Stimulated activated CD8-positive, alpha-beta memory T cell treated with anti-CD3 and anti-CD28 coated beads, Interleukin-15, amount 100 ng/mL, for 48 hours (primary cell): ENCODE data around the gene TP63.
"Not testable (repeated sequence)": the region's sequence is repeated elsewhere in the genome, so short reads cannot be mapped to it uniquely, and the experiment has no call there.

Experiments
- DNase-seq, 2 donors: peaks; one replicate each; pipeline ENCODE4 v3.0.0-alpha.2; 2020; ENCODE audit warnings: low read depth in 2 of 2

The TP63 gene

DNA sequence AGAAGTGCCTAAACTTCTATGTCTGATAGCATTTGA is at the start of gene TP63:
Gene TP63 (plus strand): TSS at position 17 of the 36 bp plus-strand sequence. CDS start 127 bp downstream, outside the sequence.
- no peak for DNase-seq

DNA sequence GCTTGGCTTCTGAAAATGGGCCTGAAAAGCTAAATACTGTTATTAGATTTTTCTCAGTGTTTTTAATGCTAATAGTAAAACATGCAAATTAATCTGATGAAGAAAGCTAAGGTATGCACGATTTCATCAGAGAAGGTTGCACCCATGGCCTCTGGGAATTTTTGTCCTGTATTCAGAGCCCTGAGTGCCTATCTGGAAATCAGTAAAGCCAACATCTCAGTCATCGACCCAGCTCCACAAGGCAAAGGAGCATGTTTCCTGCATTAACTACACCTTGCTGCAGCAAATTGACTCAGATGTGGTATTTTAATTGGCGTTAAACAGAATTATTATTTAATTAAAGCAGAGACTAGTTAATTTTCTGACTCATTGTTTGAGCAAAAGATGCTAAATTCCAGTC is 49.0 kb upstream of the TP63 start:
- DNase-seq = no peak

DNA sequence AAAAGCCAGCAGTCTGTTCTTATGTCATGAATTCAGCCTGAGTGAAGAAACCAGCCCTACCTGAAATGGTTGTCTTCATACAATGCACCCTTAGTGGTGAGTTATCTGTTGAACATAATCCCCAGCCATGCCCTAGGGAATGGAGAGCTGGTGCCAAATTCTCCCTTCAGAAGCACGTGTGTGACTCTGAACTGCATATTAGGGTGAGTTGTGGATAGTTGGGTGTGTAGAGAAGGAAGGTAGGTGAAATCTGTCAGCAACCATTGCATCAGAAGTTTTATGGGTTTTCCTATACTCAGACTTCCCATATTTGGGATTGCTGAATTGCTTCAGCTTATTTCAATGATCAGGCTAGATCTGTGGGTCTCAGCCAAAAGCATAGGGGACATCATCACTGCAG is 46.5 kb upstream of the TP63 start:
- no peak for DNase-seq

DNA sequence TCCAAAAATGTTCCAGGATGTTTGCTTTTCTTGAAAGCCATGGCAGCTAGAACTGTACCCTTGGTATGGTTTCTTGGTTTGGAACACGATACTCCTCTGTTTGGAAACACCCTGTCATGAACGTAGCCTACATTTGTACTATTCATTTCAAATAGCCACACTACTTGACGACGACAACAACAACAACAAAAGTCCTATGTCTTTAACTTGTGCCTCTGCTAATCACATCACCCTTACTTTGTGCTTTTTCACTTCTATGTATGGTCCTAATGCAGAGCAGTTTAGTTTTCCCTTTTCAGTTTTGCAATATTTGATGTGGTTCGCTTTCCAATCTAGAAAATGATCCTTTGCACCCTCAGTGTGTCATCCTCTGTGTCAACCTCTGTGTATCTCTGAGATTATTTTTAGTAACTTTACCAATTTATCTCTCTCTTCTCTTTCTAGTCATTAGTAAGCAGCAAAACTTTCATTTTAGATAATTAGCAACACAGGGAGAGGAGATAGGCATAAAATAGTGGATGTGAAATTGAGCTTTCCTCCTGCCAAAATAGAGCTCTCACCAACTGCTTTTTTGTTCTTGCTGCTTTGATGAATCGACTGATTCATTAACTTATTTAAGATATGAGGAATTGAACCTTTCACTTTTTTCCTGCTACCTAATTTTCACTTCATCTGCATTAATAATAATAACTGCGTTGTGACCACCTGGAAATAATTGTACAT is 44.1 kb upstream of the TP63 start:
- DNase-seq = no peak

DNA sequence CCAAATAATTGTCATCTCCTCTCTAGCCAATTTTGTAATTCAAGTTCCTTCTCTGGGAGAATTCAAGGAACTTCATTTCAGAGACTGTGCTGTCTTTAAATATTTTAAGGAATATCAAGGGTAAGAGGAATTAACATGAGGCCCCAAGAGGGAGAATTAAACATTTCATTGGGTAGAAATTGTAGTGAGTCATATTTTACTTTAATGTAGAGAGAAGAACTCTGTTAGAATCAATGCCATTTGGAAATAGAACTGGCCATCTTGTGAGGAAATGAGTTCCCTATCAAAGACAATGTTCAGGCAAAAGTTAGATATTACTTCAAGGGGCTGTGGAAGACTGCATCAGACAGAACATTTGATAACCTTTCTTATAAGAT is 43.5 kb upstream of the TP63 start:
- DNase-seq = no peak

DNA sequence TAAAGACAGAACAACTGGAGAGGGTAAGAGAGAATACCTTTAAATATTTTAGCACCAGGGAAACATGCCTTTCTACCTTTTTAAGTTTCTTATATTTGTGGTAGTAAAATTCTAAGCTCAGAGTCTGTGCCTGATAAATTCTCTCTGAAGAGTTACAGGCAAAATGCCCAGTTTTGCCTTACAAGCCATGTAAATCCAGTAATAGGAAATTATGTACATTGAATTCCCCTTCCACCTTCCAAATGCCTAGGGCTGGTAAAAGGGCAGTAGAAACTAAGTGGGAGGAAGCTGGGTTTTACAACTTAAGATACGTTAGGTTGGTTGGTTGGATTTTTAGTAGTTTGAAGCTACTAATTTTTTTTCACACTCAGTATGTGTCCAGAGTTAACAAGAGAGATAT is 43.1 kb upstream of the TP63 start:
- no peak for DNase-seq

DNA sequence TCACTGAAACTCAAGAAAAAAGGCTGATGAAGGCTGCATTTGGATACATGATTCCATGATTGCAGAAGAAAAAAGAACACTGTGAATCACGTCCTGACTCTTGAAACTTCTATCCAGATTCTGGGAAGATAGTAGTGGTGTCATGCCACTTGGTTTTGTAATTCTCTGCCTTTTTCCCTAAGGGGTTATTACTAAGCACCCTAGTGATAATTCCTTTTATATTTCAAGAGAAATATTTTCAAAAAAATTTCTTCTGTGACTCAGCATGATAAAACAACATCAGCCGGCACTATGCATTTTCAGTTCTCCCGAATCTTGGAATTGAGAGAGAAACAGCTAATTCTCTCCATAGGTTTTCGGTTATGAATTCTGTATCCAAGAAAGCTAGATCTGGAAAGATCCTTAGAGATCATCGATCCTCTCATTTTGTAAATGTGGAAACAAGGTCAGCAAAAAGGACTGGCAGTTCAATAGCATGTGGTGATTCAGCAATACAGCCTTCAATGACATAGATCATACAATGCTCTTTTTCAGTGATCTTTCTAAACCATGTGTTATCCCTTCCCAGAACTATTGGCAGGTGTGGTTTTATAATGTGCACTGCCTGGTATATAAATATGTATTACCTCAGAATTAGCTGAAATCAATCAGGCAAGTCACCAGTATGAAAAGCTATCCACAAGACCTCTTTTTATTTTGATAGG is 42.6 kb upstream of the TP63 start:
- no peak for DNase-seq

DNA sequence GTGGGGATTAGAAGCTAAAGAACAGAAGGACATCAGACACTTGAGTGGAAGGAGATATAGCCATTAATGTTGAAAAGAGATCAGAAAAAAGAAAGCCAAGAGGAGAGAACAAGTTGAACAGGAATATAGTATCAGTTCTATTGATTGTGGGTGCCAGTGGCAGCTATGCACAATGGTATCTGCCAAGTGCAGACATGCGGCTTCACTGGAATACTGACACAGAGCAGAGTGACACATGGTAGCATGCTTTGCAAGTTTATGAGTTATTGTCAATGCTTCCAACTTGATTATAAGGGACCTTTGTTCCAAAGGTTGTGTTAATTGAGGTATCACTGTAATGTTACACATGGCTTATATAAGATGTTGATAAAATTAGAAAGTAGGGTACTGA is 42.0 kb upstream of the TP63 start:
- DNase-seq = no peak

DNA sequence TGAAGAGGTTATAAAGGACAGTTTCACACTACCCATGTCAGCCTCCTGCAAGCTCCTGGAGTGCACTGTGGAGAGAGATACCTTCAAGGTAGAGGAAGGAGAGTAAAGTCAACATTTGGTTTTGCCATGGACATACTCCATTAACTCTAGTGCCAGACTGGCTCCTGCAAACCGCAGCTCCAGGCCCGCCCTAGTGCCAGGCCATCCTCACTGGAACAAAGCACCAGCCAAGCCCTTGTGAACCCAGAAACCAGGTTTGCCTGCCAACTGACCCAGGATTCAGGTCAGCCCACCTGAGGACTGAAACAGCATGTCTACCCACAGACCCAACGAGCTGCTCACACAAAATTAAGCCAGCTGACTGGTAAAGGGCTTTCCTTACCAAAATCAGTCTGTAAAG is 41.0 kb upstream of the TP63 start:
- no peak for DNase-seq

DNA sequence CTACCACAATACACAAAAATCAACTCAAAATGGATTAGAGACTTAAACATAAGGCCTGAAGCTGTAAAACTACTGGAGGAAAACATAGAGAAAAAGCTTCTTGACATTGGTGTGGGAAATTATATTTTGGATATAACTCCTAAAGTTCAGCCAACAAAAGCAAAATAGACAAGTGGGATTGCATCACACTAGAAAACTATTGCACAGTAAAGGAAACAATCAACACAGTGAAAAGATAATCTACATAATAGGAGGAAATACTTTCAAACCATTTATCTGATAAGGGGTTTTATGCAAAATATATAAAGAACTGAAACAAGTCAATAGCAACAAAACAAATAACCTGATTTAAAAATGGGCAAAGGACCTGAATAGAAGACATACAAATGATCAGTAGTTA is 37.6 kb upstream of the TP63 start:
- no peak for DNase-seq

DNA sequence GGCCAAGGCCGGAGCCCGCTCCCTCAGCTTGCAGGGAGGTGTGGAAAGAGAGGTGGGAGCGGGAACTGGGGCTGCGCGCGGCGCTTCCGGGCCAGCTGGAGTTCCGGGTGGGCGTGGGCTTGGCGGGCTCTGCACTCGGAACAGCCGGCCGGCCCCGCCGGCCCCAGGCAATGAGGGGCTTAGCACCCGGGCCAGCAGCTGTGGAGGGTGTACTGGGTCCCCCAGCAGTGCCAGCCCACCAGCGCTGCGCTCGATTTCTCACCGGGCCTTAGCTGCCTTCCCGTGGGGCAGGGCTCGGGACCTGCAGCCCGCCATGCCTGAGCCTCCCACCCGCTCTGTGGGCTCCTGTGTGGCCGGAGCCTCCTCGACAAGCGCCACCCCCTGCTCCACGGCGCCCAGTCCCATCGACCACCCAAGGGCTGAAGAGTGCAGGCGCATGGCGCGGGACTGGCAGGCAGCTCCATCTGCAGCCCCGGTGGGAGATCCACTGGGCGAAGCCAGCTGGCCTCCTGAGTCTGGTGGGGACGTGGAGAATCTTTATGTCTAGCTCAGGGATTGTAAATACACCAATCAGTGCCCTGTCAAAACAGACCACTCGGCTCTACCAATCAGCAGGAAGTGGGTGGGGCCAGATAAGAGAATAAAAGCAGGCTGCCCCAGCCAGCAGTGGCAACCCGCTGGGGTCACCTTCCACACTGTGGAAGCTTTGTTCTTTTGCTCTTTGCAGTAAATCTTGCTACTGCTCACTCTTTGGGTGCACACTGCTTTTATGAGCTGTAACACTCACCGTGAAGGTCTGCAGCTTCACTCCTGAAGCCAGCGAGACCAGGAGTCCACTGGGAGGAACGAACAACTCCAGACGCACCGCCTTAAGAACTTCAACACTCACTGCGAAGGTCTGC is 34.9 kb upstream of the TP63 start:
- not testable (repeated sequence) for DNase-seq

DNA sequence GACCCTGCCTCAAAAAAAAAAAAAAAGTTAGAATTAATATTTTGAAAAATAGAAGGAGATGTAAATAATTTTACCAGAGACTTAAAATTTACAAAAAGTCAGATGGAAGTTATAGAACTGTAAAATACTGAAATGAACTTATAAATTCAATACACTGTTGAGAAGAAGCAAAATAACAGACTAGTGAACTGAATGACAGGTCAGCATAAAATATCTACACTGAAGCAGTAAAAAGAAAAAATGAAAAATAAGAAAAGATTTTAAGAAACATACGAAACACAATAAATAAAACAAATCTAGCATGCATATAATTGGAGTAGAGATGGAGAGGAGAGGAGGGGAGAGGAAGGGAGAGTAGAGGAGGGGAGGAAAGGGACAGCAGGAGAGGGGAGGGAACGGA is 33.3 kb upstream of the TP63 start:
- DNase-seq = no peak

DNA sequence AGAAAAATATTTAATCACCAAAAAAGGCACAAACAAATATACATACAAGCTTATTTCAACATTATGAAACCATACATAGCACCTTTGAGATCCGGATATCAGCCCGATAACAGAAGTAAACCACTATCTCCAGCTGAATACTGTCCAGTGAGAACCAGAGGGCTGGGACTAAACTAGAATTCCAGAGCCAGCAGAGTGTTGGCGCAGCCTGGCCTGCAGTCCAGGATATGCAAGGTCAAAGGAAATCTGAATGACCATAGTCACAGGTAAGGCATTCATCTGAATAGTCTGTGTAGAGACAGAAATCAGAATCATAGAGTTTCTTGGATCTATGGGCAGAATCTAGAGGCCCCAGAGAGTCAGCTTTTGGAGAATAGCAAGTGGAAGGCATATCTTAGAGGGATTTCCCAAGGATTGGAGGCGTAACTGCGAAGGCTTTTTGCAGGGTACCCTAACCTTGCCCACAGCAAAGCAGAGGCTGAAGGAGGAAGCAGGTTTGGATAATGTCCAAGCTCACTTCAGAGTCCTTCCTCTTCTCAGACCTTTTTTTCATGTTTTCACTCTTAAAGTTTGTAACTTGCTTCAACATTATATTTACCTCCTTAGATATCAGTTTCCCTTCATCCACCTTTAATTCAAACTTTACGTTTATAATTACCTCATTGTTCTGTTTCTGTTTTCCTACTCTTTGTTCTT is 32.5 kb upstream of the TP63 start:
- no peak for DNase-seq

DNA sequence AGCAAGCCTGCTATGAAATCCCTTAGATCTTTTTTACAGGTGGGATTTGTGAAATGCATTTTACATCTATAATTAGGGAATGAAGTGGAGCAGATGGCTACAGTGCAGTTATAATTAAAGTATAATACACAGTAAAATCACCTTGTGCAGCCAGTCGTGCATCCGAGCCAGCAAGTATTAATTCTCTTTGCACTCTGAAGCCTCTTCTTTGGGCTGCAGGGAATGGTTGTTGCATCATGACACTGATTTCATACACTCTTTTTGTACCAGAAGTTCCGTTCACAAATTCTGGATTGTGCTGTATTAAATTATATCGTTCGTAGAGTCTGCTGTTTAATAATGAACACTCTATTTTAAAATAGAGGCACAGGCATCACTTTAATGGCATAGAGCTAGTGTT is 28.7 kb upstream of the TP63 start:
- DNase-seq = no peak

DNA sequence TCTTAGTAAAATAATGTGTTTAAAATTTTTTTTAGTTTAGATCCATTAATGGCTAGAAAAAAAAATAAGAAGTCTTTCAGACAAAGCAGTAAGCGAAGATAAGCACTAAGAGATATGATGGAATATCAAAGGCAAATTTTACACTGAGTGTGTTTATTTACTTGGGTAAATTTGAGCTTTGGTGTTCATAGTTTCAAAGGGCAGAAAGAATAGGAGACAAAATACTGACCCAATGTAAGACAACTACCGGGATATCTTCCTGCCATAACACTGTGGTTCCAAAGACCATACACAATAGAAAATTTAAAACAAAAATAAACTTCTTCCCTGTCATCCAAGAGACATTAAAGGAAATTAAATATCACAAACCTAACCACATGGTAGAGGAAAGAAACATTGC is 25.5 kb upstream of the TP63 start:
- no peak for DNase-seq

DNA sequence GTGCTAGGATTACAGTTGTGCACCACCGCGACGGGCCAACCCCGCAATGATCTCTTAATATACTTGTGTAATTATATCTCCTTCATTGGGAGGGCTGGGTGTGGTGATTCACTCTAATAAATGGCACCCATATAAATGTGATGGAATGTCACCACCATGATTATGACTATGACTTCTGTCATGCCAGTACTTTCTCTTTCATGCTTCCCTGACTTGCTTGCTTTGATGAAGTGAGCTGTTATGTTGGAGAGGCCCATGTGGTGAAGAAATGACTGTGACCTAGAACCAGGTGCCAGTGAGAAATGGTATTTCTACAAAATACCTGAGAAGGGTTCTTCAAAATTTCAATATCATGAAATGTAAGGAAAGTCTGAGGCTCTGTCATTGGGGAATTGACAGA is 24.4 kb upstream of the TP63 start:
- no peak for DNase-seq

DNA sequence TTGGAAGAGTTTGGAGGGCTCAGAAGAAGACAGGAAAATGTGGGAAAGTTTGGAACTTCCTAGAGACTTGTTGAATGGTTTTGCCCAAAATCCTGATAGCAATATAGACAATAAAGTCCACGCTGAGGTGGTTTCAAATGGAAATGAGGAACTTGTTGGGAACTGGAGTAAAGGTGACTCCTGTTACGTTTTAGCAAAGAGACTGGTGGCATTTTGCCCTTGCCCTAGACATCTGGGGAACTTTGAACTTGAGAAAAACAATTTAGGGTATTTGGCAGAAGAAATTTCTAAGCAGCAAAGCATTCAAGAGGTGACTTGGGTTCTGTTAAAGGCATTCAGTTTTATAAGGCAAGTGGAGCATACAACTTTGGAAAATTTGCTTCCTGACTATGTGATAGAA is 18.5 kb upstream of the TP63 start:
- not testable (repeated sequence) for DNase-seq

DNA sequence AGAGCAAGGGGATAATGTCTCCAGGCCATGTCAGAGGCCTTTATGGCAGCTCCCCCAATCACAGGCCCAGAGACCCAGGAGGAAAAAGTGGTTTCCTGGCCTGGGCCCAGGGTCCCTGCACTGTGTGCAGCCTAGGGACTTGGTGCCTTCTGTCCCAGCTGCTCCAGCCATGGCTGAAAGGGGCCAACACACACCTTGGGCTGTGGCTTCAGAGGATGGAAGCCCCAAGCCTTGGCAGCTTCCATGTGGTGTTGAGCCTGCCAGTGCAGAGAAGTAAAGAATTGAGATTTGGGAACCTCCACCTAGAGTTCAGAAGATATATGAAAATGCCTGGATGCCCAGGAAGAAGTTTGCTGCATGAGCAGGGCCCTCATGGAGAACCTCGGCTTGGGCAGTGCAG is 18.1 kb upstream of the TP63 start:
- no peak for DNase-seq

DNA sequence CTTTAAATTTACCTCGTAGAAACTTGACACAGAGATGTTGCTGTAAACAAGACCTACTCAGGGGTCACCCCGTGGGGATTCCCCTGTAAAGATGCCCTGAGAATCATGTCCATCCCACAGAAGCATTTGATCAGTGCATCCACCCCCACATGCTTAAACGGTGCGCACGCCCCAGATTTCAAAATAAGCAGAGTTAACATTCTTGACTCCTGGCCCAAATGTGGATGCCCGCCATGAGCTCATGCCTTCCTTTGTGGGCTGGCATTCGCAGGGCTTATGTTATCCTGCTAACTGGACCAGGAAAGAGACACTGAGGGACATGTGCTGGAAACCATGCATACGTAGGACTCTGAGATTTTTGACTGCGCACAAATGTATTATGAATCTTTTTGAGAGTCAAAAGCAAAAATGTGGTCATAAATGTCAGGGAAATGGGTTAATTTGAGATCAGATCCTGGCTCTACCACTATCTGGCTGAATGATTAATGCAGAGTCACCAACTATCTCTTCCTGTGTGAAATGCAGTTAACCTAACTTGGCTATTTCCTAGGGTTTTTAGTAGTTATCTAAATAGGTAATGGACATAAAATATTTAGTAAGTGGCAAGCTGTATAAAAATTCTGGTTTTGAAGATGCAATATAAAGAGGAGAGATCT is 9.1 kb upstream of the TP63 start:
- peak in 1 of 2 donors; percentile 0 for DNase-seq

DNA sequence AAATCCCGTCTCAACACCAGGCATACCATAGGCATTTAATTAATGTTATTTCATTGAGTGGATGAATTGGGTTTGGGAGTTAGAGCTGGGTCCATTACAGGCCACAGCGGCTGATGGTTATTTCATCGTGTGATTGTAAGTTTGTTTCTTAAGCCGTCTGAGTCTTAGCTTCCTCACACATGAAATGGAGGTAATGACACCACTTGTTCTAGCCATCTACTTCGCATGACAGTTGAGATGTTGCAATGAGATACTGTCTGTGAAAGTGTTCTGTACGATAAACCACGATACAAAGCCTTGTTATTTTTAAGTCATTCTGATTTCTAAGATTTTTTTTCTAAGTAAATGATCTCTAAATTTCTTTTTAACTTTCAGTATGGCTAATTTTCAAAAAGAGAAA is 8.6 kb upstream of the TP63 start:
- no peak for DNase-seq

DNA sequence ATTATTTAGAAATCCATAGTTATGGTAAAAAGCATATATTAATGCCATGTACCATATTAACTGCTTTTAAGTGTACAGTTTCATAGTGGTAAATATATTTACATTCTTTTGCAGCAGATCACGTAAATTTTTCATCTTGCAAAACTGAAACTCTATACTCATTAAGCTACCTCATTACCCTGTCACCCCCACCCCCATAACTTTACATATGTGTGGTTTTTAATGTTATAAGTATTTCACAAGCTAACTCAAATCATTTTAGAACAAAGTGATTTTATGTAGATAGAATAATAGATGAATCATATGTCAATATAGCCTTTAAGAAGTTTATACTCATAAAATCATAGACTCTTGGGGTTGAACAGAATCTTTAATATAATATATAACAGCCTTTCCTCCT is 7.1 kb upstream of the TP63 start:
- DNase-seq = no peak

DNA sequence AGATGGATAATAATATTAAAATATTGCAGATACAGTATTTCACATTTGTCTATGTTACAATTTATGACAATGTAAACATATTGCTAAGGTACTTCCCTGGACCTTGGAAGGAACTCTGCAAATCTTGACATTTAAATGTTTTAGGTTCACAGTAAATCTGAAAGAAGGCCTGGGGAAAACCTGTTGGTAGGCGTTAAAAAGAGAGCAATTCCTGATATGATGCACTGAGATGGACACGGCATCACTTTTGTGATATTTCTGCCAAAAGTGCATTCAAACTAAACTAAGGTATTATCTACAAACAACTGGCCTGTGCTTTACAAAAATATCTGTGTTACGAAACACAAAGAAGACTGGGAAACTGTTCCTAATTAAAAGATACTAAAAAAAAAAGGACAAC is 6.1 kb upstream of the TP63 start:
- DNase-seq = no peak
